Measurements from ENCODE around the gene PSMG4.

Gene PSMG4

GRCh38 chr6:3287976-3288707 is 29.4 kb downstream of the PSMG4 start:
- no peaks in the 10 kb centered on the region for H3K9me3 ChIP-seq (ENCODE audit: control insufficient read depth, low read length)
- peaks cover 10% of the 10 kb centered on the region for H3K4me1 ChIP-seq
- H3K79me2 ChIP-seq, result no peaks in the 10 kb centered on the region
- no peak overlapping the region for H3K9ac ChIP-seq
- no peaks in the 10 kb centered on the region for H3K36me3 ChIP-seq (ENCODE audit: control insufficient read depth, insufficient read depth, low read length)
- no peak overlapping the region for H3K27ac ChIP-seq
- H2AFZ ChIP-seq, result no peak overlapping the region
- H3K27me3 ChIP-seq (ENCODE audit: control insufficient read depth, insufficient read depth, low read length), result no peaks in the 10 kb centered on the region
- no peak overlapping the region for H3K4me3 ChIP-seq (ENCODE audit: low read depth, low read length)
- TF ChIP-seq CTCF (IDR thresholded peaks at IDR 0.05), result no peak
- peak overlapping the region; percentile 48 for H3K4me2 ChIP-seq (ENCODE audit: low read length)

- Histone ChIP-seq H3K36me3 (ENCODE audit: control insufficient read depth, insufficient read depth, low read length) (no peaks in the 10 kb centered on the region), H3K9me3 (ENCODE audit: control insufficient read depth, low read length) (no peaks in the 10 kb centered on the region), H3K79me2 (no peaks in the 10 kb centered on the region), H3K27me3 (ENCODE audit: control insufficient read depth, insufficient read depth, low read length) (no peaks in the 10 kb centered on the region), H3K4me3 (ENCODE audit: low read depth, low read length) (no peak overlapping the region), H2AFZ (no peak overlapping the region), H3K4me2 (ENCODE audit: low read length) (peak overlapping the region; percentile 48), H3K27ac (no peak overlapping the region), H3K4me1 (peaks cover 10% of the 10 kb centered on the region), H3K9ac (no peak overlapping the region)
- no peak for TF ChIP-seq CTCF (IDR thresholded peaks at IDR 0.05)
These were observed 30.2 kb downstream of the PSMG4 start for GRCh38 chr6:3288711-3289663.

- no peak overlapping the region for H3K4me3 ChIP-seq (ENCODE audit: low read depth, low read length)
- H3K4me2 ChIP-seq (ENCODE audit: low read length), result no peak overlapping the region
- no peaks in the 10 kb centered on the region for H3K36me3 ChIP-seq (ENCODE audit: control insufficient read depth, insufficient read depth, low read length)
- no peaks in the 10 kb centered on the region for H3K9me3 ChIP-seq (ENCODE audit: control insufficient read depth, low read length)
- no peaks in the 10 kb centered on the region for H3K79me2 ChIP-seq
- TF ChIP-seq CTCF (IDR thresholded peaks at IDR 0.05), result no peak
- H2AFZ ChIP-seq, result no peak overlapping the region
- no peak overlapping the region for H3K9ac ChIP-seq
- H3K4me1 ChIP-seq, result peaks cover 10% of the 10 kb centered on the region
- no peak overlapping the region for H3K27ac ChIP-seq
- H3K27me3 ChIP-seq (ENCODE audit: control insufficient read depth, insufficient read depth, low read length), result no peaks in the 10 kb centered on the region
These were observed 30.9 kb downstream of the PSMG4 start for GRCh38 chr6:3289664-3290055.

GRCh38 chr6:3290149-3290930 is 31.6 kb downstream of the PSMG4 start:
- Histone ChIP-seq H3K79me2 (no peaks in the 10 kb centered on the region), H3K9ac (no peak overlapping the region), H2AFZ (no peak overlapping the region), H3K27me3 (ENCODE audit: control insufficient read depth, insufficient read depth, low read length) (no peaks in the 10 kb centered on the region), H3K4me3 (ENCODE audit: low read depth, low read length) (no peak overlapping the region), H3K4me1 (peaks cover 10% of the 10 kb centered on the region), H3K36me3 (ENCODE audit: control insufficient read depth, insufficient read depth, low read length) (no peaks in the 10 kb centered on the region), H3K4me2 (ENCODE audit: low read length) (no peak overlapping the region), H3K9me3 (ENCODE audit: control insufficient read depth, low read length) (no peaks in the 10 kb centered on the region), H3K27ac (no peak overlapping the region)
- no peak for TF ChIP-seq CTCF (IDR thresholded peaks at IDR 0.05)

Measured in parathyroid adenoma (tissue), 2 donors.